Dendritic cell treated with granulocyte-macrophage colony-stimulating factor and Interleukin-4, amounts not matched to agents 40 ng/mL and 50 ng/mL, for 4 days (primary cell): ENCODE data around the gene XRCC4.
"Not testable (repeated sequence)": the region's sequence is repeated elsewhere in the genome, so short reads cannot be mapped to it uniquely, and the experiment has no call there.

Experiments used
- H3K27ac Mint-ChIP-seq: one replicate; pipeline ENCODE4 v1.8.0; 2022; ENCODE audit warnings: mild to moderate bottlenecking, mixed read lengths
- H3K27me3 Mint-ChIP-seq: one replicate; pipeline ENCODE4 v1.8.0; 2022; ENCODE audit warnings: mild to moderate bottlenecking, mixed read lengths
- H3K36me3 Mint-ChIP-seq: one replicate; pipeline ENCODE4 v1.8.0; 2022; ENCODE audit warnings: low read depth, mixed read lengths
- H3K4me1 Mint-ChIP-seq: one replicate; pipeline ENCODE4 v1.8.0; 2022; ENCODE audit warnings: low read depth, mixed read lengths
- H3K4me3 Mint-ChIP-seq: one replicate; pipeline ENCODE4 v1.8.0; 2022; ENCODE audit warnings: mild to moderate bottlenecking, moderate library complexity, mixed read lengths
- H3K9me3 Mint-ChIP-seq: one replicate; pipeline ENCODE4 v1.8.0; 2022; ENCODE audit warnings: mixed read lengths
- intact Hi-C: fragments of 100-400 bp; cut with micrococcal nuclease; formaldehyde crosslinking; loops from one replicate; pipeline ENCODE4 v1.15.0; 2022

XRCC4 gene

GRCh38 chr5:83151821-83152220 is 74.5 kb downstream of the XRCC4 start:
- intact Hi-C loops = no loop called here
- peaks cover 15% of the 10 kb centered on the region for H3K4me1 Mint-ChIP-seq
- H3K9me3 Mint-ChIP-seq = no peaks in the 10 kb centered on the region
- H3K27me3 Mint-ChIP-seq = no peaks in the 10 kb centered on the region
- no peak overlapping the region for H3K27ac Mint-ChIP-seq
- no peaks in the 10 kb centered on the region for H3K36me3 Mint-ChIP-seq
- H3K4me3 Mint-ChIP-seq = no peak overlapping the region

GRCh38 chr5:83152996-83153395 is 75.6 kb downstream of the XRCC4 start:
- H3K9me3 Mint-ChIP-seq, H3K36me3 Mint-ChIP-seq, H3K27ac Mint-ChIP-seq, H3K4me3 Mint-ChIP-seq, H3K27me3 Mint-ChIP-seq, intact Hi-C loops: not testable (repeated sequence)
- H3K4me1 Mint-ChIP-seq = peaks cover 23% of the 10 kb centered on the region

- Mint-ChIP-seq H3K27ac (no peak overlapping the region), H3K36me3 (no peaks in the 10 kb centered on the region), H3K4me1 (peaks cover 23% of the 10 kb centered on the region), H3K27me3 (no peaks in the 10 kb centered on the region), H3K4me3 (no peak overlapping the region), H3K9me3 (no peaks in the 10 kb centered on the region)
- intact Hi-C loops = no loop called here
Observed at GRCh38 chr5:83156001-83156400, 78.7 kb downstream of the XRCC4 start.

GRCh38 chr5:83157163-83157562 is 79.8 kb downstream of the XRCC4 start:
- H3K27ac Mint-ChIP-seq = peak overlapping the region; percentile 25

DNA sequence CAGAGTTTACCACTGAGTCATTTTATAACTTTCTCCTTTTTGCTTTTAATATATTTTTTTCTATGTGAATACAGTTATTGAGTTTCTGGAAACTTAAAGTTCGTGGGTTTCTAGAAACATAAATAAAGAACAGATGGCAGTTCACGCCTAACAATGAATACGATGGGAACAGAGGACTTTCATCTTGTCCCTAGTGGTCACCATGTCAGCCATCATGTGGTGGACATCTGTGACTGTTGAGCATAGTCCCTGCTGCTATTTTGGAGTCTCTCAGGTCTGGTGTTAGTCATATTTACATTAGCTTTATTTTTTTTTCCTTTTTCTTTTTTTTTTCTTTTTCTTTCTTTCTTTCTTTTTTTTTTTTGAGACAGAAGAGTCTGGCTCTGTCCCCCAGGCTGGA is 85.3 kb downstream of the XRCC4 start:
- Mint-ChIP-seq H3K4me1 (no peaks in the 10 kb centered on the region), H3K27ac (no peak overlapping the region), H3K4me3 (no peak overlapping the region), H3K36me3 (no peaks in the 10 kb centered on the region), H3K27me3 (no peaks in the 10 kb centered on the region), H3K9me3 (no peaks in the 10 kb centered on the region)
- intact Hi-C loops = no loop called here

More at GRCh38 chr5:83157163-83157562, 79.8 kb downstream of the XRCC4 start:
- Mint-ChIP-seq H3K4me1 (peaks cover 23% of the 10 kb centered on the region), H3K27me3 (no peaks in the 10 kb centered on the region), H3K4me3 (no peak overlapping the region), H3K9me3 (no peaks in the 10 kb centered on the region), H3K36me3 (no peaks in the 10 kb centered on the region)
- intact Hi-C loops = no loop called here

- no peaks in the 10 kb centered on the region for H3K27me3 Mint-ChIP-seq
- H3K36me3 Mint-ChIP-seq = no peaks in the 10 kb centered on the region
- peaks cover 1% of the 10 kb centered on the region for H3K4me1 Mint-ChIP-seq
- H3K27ac Mint-ChIP-seq = no peak overlapping the region
- H3K4me3 Mint-ChIP-seq = no peak overlapping the region
- H3K9me3 Mint-ChIP-seq = no peaks in the 10 kb centered on the region
- intact Hi-C loops = no loop called here
Observed at GRCh38 chr5:83167538-83167937, 90.2 kb downstream of the XRCC4 start.

GRCh38 chr5:83169571-83170337 is 92.4 kb downstream of the XRCC4 start:
- intact Hi-C loops = no loop called here
- H3K36me3 Mint-ChIP-seq = no peaks in the 10 kb centered on the region
- H3K4me3 Mint-ChIP-seq = no peak overlapping the region
- peaks cover 6% of the 10 kb centered on the region for H3K4me1 Mint-ChIP-seq
- no peak overlapping the region for H3K27ac Mint-ChIP-seq
- no peaks in the 10 kb centered on the region for H3K9me3 Mint-ChIP-seq
- no peaks in the 10 kb centered on the region for H3K27me3 Mint-ChIP-seq

DNA sequence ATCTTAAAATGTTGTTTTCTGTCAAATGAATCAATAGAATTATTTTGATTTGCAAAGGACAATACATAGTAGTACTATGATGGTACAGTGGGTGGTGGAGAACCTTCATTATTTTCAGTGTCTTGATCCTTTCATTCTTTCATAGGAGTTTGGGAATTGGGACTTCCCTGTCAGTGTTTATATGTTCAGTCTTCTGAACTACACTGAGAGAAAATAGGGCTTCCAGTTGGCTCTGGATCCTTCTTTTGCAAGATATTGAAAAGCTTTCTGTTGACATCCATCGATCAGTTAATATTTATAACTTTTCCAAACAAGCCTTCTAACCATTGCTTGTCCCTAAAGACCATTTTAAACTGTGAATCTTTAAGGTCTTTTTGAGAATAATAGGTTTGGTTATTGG is 94.7 kb downstream of the XRCC4 start:
- intact Hi-C loops = no loop called here
- no peaks in the 10 kb centered on the region for H3K36me3 Mint-ChIP-seq
- H3K27me3 Mint-ChIP-seq = no peaks in the 10 kb centered on the region
- no peak overlapping the region for H3K27ac Mint-ChIP-seq
- H3K4me3 Mint-ChIP-seq = no peak overlapping the region
- no peaks in the 10 kb centered on the region for H3K9me3 Mint-ChIP-seq
- H3K4me1 Mint-ChIP-seq = peaks cover 6% of the 10 kb centered on the region

DNA sequence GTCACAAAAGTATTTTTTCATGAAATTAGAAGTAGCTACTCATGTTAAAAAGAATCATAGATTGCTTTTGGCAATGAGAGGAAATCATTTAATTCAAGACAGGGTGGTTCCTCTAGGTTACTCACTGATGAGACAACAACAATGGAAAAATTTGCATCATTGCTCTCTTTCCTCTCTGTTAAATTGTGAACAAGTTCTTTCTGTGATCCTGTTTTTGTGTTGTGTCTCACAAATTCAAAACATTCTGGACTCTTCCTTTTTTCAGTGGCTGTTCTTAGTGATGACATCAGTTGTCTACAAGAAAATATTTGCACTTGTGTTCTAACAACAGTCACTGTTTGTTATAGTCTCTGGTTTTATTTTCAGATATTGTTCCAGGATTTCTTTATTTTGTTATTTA is 95.3 kb downstream of the XRCC4 start:
- Mint-ChIP-seq H3K4me3 (no peak overlapping the region), H3K4me1 (peaks cover 6% of the 10 kb centered on the region), H3K27me3 (no peaks in the 10 kb centered on the region), H3K9me3 (no peaks in the 10 kb centered on the region), H3K36me3 (no peaks in the 10 kb centered on the region), H3K27ac (no peak overlapping the region)
- intact Hi-C loops = no loop called here

DNA sequence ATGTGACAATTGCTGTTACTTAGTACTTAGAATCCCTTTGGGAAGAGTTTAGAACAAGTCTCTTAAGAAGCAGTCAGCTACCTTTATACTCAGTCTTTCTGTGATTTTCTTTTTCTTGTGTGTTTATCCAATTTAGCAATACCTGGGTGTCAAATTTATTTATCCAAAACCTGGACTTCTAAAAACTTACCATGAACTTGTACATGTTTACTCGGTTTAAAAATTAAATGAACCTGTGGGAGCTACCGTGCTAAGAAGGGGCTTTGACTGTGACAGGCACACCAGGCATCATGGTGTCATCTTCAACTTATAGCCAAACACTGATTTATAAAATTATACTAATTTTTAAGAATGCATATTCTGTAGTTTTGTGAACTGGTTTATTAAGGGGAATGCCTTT is 96.5 kb downstream of the XRCC4 start:
- no peak overlapping the region for H3K27ac Mint-ChIP-seq
- H3K9me3 Mint-ChIP-seq = no peaks in the 10 kb centered on the region
- H3K27me3 Mint-ChIP-seq = no peaks in the 10 kb centered on the region
- peaks cover 6% of the 10 kb centered on the region for H3K4me1 Mint-ChIP-seq
- H3K36me3 Mint-ChIP-seq = no peaks in the 10 kb centered on the region
- no peak overlapping the region for H3K4me3 Mint-ChIP-seq
- intact Hi-C loops = no loop called here

DNA sequence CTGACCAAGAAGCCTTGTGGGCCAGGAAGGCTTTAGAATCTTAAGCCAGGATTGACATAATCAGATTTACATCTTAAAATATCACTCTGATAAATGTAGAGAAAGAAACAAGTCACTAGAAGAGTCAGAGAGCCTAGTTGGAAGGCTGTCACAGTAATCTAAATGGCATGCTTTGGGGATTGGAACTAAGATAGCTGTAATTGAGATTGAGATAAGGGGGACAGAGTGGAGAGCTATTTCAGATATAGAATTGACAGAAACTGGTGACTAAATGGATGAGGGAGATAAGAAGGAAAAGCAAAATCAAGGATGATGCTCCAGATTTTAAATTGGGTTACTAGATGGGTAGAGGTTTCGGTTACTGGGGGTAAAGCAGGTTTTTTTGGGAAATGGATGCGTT is 100.5 kb downstream of the XRCC4 start:
- no peak overlapping the region for H3K27ac Mint-ChIP-seq
- intact Hi-C loops = no loop called here
- H3K36me3 Mint-ChIP-seq = no peaks in the 10 kb centered on the region
- peaks cover 10% of the 10 kb centered on the region for H3K4me1 Mint-ChIP-seq
- H3K4me3 Mint-ChIP-seq = no peak overlapping the region
- no peaks in the 10 kb centered on the region for H3K27me3 Mint-ChIP-seq
- H3K9me3 Mint-ChIP-seq = no peaks in the 10 kb centered on the region

DNA sequence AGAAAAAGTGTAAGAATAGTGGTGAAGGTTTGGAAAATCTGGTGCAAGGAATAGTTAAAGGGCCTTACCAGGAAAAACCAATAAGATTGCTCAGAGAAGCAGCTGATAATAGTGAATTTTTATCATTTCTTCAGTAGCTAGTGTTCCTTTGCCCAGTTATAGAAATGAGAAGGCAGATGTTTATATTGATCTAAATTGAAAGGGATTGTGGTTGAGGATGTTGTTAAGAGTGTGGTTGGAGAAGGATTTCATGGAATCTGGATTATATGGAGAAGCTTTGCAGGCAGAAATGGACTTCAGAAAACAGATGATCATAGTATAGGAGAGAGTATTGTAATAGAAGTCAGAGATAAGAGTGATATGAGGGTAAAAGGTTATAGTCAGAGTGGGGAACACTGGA is 102.6 kb downstream of the XRCC4 start:
- intact Hi-C loops = no loop called here

DNA sequence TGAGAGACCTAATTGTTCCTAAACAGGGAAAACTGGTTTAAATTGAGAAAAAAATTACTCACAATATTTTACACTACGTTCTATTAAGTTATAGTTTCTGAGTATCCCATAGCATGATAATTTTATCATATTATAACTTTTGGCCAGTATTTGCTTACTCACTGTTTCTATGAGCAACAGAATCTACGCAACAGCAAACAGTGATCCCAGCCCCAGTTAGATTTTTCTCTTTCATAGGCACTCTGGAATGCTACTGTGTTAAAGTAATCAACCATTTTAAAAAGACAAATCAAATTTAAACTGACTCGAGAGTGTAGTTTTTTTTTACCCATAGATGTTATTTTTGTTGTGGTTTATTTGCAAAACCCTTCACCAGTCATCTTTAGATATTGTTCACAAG is 107.2 kb downstream of the XRCC4 start:
- Mint-ChIP-seq H3K27me3 (no peaks in the 10 kb centered on the region), H3K36me3 (no peaks in the 10 kb centered on the region), H3K27ac (no peak overlapping the region), H3K4me3 (no peak overlapping the region), H3K9me3 (peaks cover 16% of the 10 kb centered on the region), H3K4me1 (peaks cover 8% of the 10 kb centered on the region)
- intact Hi-C loops = no loop called here

More for the DNA sequence above, 102.6 kb downstream of the XRCC4 start:
- Mint-ChIP-seq H3K9me3 (no peaks in the 10 kb centered on the region), H3K27me3 (no peaks in the 10 kb centered on the region), H3K27ac (no peak overlapping the region), H3K36me3 (no peaks in the 10 kb centered on the region), H3K4me1 (peaks cover 8% of the 10 kb centered on the region), H3K4me3 (no peak overlapping the region)

- Mint-ChIP-seq H3K9me3 (peaks cover 7% of the 10 kb centered on the region), H3K4me1 (no peaks in the 10 kb centered on the region), H3K27ac (no peak overlapping the region), H3K4me3 (no peak overlapping the region), H3K27me3 (no peaks in the 10 kb centered on the region), H3K36me3 (no peaks in the 10 kb centered on the region)
- intact Hi-C loops = no loop called here
Observed at GRCh38 chr5:83192947-83193346, 115.6 kb downstream of the XRCC4 start.

- Mint-ChIP-seq H3K4me3 (no peak overlapping the region), H3K4me1 (no peaks in the 10 kb centered on the region), H3K27me3 (no peaks in the 10 kb centered on the region), H3K9me3 (no peaks in the 10 kb centered on the region), H3K36me3 (peaks cover 15% of the 10 kb centered on the region), H3K27ac (no peak overlapping the region)
- intact Hi-C loops = no loop called here
Observed at GRCh38 chr5:83197326-83197967, 120.1 kb downstream of the XRCC4 start.
